Activated naive CD4-positive, alpha-beta T cell (primary cell): Measurements from ENCODE around the gene FFAR4.

Experiments used
- DNase-seq, 4 experiments: peaks; one replicate each; lab custom pipeline; 2025; lab: John Stamatoyannopoulos, UW

Gene FFAR4

DNA sequence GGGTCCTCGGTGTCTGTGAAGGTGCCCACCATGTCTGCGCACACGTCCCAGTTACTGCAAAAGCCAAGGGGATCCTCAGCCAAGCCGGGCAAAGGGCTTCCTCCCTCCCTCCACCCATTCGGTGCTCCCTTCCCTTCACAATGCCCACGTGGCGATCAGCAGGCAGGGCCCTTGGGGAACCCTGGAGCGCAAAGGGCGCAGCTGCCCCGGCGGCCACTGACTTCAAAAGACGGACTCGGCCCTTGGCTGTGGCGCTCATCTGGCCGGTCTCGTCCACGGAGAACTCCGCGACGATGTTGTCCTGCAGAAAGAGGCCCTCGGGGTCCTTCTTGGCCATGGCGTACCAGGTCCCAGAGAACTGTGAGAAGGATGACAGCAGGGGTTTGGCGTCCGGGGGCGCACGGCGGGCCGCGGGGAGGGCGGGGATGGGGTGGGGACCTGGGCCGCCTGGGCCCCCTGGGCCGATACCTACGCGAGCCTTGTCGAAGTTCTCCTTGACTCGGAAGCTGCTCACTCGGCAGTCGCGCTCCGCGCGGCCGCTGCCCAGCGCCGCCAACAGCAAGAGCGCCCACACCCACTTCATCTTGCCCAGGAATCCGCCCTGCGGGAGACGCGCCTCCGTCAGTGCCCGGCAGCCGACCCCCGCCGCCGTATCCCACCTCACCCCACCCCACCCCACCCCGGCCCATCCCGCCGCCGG is 34.1 kb downstream of the FFAR4 start:
- no peak for DNase-seq

DNA sequence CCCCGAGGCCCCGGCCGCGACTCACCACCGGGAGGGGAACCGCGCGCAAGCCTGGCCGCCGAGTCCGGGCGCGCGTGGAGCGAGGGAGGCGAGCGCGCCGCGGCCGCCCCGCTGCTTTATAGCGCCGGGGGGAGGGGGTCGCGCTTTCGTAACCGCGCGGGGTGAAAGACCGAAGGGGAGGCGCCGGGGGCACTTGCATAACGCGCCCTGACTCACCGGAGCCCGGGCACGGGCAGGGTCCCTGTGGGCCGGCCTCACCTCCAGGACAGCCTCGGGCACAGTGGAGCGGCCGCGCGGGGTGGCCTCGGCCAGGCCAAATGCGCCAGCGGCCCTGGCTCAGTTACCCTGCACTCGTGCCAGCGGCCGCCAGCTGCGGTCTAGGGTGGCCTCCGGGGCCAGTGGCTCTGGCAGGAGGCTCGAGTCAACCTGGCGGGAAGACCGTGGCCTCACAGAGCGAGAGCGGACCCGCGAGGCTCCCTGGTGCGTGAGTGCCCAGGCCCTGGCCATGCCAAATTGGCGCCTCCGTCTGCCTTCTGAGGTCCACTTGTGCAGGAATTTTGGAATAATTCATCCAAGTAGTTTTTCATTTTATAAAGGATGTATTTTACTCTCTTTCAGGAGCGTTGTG is 34.8 kb downstream of the FFAR4 start, which contains the start of gene RBP4:
Gene RBP4 (minus strand): TSS at position 90 of the 628 bp plus-strand sequence. CDS start 207 bp downstream, outside the sequence.
- DNase-seq, result no peak

DNA sequence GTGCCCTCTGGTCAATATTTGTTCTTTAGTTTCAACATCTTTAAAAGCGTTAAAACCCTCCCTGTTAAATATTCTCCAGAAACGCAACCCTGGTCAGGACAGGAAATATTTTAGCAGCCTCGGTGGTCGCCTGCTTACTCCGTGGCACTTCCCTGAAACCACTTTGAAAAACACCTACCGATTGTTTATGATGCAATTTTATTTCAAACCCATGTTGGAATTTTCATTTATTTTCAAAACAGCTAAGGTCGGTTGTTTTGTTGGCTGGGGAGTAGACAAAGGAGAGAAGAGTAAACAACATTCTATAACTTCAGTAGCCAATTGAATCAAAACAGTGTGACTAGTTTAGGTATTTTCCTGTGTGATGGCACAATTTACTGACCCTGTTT is 35.3 kb downstream of the FFAR4 start:
- no peak for DNase-seq

DNA sequence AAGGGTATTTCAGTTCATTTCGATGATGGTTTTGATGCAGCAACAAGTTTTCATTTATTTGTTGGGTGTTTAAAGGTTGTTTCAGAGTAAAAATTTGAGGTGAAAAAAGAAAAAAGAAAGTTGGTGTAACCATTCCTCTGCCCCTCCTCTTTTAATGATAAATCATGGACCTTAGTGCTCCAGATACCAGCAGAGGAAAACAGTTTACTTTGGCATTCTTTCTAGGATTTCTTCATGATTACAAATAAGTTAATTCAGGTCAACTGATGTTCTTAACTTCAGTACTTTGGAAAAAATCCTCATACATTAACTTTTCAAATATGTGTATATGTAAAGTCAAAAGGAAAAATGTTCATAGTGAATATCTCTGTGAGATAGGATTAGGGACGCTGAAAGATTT is 36.6 kb downstream of the FFAR4 start:
- no peak for DNase-seq

DNA sequence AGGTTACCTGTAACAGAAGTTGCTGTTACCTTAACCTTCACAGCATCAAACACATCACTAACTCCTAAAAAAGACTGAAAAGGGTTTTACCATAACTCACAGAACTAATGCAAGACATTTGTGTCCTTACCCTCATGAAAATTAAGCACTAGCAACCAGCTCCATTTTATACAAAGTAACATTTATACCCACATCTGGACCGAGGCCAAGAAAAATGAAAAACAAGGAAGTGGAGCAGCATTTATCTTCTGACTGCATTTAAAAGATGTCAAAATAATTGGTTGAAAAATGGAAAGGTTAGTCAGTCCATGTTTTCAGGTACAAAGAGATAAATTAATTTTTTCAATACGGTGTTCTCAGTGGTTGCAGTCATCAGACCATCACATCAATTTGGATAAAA is 37.7 kb downstream of the FFAR4 start:
- no peak for DNase-seq

DNA sequence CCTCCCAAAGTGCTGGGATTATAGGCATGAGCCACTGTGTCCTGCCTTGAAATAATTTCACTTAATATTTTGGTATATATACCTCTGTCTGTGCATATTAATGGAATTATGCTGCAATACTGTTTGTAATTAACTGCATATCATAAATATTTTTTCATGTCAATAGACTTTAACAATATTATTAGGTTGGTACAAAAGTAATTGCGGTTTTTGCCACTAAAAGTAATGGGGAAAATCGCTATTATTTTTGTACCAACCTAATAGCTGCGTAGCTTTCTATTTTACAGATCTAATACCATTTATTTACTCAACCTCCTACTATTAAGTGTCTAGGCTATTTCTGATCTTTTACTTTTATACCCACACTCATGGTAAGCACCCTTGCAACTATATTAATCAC is 42.0 kb downstream of the FFAR4 start:
- DNase-seq, result no peak

DNA sequence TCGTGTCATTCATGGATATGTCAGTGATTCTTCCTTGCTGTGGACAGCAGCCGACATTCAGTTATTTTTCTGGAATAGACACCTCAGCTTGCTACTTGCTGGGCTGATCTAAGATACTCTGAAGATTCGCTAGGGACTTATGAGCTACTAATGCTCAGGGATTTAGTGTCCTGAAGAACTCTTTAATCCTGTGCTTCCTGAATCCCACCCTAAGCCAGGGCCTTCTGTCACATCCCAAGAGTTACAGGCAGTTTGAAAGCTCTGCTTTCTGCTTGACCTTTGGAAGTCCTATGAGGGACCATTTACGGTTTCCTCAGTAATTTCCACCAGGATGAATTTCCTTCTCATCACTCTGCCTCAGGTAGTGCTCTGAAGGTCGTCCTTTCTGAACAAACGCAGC is 45.8 kb downstream of the FFAR4 start, which contains the start of gene PDE6C:
Gene PDE6C (plus strand): TSS at position 227 of the 400 bp plus-strand sequence. CDS start 189 bp downstream, outside the sequence.
- DNase-seq, result no peak

DNA sequence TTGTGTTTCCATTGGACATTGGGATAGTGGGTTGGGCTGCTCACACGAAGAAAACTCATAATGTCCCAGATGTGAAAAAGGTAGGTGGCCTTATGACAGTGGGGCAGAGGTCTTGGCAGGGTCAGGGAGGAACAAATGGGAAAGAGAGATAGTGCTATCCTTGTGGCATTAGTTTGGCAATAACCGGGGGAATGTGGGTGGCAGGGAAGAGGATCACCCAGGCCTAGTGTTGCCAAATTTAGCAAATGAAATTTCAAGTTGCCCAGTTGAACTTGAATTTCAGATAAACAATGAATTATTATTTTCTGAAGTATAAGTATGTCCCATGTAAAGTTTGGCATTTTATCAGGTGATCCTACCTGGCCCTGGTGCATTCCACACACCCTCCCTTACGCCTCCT is 46.7 kb downstream of the FFAR4 start:
- no peak for DNase-seq

DNA sequence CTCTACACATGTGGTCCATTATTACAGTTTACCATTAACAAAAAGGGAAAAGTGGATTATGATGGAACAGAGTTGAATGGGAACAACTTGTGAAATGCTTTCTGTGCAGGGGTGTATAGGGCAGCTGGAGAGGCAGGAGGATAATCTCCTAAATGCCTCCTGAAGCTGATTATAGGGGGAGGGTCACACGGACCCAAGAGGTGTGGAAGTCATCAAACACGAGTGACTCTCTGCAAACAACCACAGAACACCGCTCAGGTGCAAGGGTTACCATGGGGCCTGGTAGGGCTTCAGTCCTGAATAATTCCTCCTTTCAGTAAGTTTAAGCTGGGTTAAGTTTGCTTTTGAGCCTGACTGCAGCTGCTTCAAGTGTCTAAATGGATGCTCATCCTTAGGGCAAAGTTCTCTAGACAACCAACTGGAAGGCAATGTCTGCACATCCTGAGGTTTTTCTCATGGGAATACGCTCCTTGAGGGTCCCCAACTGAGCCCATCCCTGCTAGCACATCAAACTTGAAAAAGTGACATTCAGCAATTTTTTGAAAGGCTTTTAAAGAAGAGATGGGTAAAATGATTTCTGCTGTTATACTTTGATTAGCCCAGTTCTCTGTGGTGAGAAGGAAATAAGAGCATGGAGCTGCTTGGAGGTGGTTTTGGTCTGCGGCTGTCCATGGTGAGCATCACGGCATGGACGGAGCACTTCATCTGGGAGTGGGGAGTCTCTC is 47.8 kb downstream of the FFAR4 start:
- no peak for DNase-seq

DNA sequence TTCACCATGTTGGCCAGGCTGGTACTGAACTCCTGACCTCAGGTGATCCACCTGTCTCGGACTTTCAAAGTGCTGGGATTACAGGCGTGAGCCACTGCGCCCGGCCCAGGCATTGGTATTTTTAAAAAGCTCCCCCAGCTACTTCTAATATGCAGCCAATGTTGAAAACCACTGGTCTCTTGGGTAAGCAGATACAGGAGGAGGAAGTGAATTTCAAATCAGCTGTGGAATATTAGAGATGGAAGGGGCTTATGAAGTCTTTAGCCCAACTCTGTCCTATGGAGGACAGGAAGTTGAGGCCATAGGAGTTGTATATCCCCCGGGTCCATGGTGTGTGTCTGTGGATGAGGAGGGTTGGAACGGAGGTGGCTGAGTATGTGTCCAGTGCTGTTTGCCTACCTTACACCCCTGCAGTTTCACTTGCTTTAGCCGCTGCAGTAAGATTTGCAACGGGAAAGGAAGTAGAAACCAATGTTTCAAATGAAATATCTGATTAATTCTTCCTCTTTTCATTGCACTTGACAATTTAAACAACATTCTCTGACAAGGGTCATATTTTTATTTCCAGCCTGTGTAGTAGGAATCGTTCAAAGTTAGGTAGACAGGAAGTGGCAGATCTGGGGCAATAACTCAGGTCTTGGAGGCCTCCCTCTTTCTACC is 49.2 kb downstream of the FFAR4 start:
- DNase-seq, result no peak

DNA sequence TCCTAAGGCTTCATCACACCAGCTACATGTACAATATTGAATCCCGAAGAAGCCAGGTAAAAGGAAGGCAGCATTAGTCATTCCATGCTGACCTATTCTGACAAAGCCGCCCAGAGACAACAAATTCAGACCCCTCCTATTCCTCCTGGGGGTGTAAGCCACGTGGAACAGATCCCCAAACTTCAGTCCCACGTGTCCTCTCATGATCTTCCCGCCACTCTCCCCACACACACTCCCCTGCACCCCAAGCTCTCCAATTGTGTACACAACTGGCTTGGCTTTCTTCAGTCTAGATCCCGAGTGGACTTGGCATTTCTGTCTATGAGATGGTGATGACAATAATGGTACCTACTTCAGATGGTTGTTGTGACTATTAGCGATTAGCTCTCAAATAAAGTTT is 54.5 kb downstream of the FFAR4 start:
- no peak for DNase-seq

DNA sequence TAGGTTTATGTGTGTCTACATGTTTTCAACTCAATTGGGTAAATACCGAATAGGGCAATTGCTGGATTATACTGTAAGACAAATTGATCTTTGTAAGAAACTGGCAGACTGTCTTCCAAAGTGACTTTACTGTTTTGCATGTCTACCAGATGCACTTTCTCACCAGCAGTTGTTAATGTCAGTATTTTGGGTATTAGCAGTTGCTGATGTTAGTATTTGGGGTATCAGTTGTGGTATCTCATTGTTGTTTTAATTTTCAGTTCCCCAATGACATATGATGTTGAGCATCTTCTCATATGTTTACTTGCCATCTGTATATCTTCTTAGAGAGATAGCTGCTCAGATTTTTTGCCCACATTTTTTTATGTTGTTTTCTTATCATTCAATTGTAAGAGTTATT is 56.5 kb downstream of the FFAR4 start:
- DNase-seq, result no peak

DNA sequence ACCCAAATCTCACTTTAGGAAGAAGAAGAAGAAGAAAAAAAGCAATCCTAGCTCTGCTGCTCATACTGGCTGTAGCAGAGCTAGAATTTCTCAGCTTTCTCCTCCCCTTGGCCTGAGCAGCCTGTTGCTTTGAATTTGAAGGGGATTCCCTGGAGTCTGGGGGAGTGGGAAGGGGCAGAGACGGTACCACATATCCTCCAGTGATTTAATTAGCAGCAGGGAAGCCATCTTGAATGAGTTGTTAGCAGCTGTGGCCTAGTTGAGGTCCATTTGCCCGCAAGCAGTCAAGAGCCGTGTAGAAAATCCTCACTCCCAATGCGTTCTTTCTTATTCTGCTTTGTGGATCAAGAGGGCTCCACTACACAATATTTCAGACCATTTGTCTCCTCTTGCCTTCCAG is 62.4 kb downstream of the FFAR4 start:
- DNase-seq, result no peak

DNA sequence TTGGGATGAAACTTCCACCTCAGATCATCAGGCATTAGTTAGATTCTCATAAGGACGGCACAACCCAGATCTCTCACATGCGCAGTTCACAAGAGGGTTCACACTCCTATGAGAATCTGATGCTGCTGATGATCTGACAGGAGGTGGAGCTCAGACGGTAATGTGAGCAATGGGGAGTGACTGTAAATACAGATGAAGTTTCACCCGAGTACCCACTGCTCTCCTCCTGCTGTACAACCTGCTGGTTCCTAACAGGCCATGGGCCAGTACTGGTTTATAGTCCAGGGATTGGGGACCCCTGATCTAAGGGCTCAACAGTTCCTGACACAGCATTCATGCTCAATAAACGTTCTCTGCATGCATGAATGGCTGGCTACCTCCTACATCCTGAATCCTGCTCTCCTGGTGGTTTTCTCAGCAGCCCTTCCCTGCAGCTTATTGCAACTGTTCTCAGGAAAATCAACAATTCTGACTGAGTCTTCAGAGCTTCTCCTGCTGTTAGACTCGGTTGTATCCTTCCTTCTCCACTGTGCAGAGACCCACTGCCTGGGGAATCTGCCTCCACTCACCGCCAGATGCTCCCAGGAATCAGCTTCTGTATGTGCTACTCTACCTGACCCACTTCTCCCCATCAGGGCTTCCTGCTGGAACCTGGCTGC is 63.3 kb downstream of the FFAR4 start:
- no peak for DNase-seq

DNA sequence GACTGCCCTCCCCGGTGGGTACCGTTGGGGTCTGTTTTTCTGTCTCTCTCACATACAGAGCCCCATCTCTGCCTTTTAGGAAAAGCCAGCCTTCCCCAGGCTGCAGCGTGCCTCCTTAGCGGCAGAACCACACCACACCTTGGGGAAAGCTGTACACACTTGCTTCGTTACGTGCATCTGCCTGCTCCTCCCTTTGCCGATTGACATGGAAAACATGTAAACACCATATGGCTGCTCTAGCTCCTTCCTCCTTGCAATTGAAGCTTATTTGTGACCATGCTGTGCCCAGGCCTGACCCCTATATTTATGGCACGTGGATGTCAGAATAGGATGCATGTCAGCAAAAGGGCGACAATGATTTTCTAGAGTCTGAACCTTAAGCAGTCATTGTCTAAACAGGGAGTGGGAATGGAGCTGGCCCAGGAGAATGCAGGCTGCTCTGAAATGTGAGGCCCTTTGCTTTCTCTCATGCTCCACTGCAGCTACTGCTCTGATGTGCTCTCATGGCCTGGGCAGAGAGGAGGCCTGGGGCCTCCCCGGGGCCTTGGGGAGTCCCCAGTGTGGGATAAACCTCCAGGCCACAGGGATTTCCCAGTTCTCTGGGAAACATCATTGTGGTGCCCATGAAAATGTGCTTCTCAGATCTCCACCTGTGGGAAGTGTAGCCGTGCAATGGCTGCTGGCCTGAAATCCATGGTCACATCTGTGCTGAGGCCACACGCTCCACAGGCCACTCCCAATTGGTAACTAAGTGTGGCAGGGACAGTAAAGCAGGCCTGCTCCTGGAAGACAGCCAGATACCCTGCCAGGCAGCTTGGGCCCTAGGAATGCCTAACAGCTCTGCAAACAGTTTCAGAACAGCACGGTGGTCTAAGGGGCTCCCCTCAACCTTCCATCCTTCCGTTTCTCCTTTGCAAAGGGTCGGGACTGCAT is 64.4 kb downstream of the FFAR4 start:
- DNase-seq, result no peak
